GM19239 (cell line): ENCODE measurements around the gene GCLM.
A peak's percentile ranks its signal among the peaks of the same experiment; 100 is the strongest.
"Not testable (repeated sequence)": the region's sequence is repeated elsewhere in the genome, so short reads cannot be mapped to it uniquely, and the experiment has no call there.

Experiments used
- DNase-seq: peaks from one replicate; pipeline ENCODE4 v3.0.0; 2011; ENCODE audit warnings: low spot score; ENCODE audit not compliant: insufficient read length
- FAIRE-seq: peaks from 2 replicates; lab custom pipeline; 2011; peaks lifted over from hg19 to GRCh38; lab: Jason Lieb, UNC

The GCLM gene, protein sequence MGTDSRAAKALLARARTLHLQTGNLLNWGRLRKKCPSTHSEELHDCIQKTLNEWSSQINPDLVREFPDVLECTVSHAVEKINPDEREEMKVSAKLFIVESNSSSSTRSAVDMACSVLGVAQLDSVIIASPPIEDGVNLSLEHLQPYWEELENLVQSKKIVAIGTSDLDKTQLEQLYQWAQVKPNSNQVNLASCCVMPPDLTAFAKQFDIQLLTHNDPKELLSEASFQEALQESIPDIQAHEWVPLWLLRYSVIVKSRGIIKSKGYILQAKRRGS

GRCh38 chr1:93909146-93910050 lies at the start of gene GCLM:
Gene GCLM (minus strand): TSS chr1:93909430. CDS start chr1:93909163, 267 bp downstream.
- FAIRE-seq (peak; percentile 76), DNase-seq (peak; percentile 85)

- DNase-seq (no peak), FAIRE-seq (no peak)
Measured at GRCh38 chr1:93958726-93959100, 49.5 kb upstream of the GCLM start.

- DNase-seq (no peak), FAIRE-seq (no peak)
Measured at GRCh38 chr1:93958032-93958725, 48.9 kb upstream of the GCLM start.

GRCh38 chr1:93955765-93956164 lies 46.5 kb upstream of the GCLM start:
- FAIRE-seq (no peak), DNase-seq (no peak)

DNA sequence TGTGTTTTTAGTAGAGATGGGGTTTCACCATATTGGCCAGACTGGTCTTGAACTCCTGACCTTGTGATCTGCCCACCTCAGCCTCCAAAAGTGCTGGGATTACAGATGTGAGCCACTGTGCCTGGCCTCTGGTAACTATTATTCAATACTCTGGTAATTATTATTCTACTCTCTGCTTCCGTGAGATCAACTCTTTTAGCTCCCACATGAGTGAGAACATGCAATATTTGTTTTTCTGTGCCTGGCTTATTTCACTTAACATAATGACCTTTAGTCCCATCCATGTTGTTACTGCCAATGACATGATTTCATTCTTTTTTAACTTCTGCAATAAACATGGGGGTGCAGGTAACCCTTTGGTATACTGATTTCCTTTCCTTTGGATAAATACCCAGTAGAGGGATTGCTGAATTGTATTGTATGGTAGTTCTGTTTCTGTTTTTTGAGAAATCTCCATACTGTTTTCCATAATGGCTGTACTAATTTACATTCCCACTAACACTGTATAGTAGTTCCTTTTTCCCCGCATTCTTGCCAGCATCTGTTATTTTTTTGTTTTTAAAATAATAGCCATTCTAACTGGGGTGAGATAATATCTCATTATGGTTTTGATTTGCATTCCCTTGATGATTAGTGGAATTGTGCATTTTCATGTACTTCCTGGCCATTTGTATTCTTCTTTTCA lies 37.9 kb upstream of the GCLM start:
- not testable (repeated sequence) for DNase-seq, FAIRE-seq

GRCh38 chr1:93938461-93939145 lies 29.4 kb upstream of the GCLM start:
- no peak for FAIRE-seq
- DNase-seq: no peak

GRCh38 chr1:93937997-93938396 lies 28.8 kb upstream of the GCLM start:
- DNase-seq (no peak), FAIRE-seq (no peak)

DNA sequence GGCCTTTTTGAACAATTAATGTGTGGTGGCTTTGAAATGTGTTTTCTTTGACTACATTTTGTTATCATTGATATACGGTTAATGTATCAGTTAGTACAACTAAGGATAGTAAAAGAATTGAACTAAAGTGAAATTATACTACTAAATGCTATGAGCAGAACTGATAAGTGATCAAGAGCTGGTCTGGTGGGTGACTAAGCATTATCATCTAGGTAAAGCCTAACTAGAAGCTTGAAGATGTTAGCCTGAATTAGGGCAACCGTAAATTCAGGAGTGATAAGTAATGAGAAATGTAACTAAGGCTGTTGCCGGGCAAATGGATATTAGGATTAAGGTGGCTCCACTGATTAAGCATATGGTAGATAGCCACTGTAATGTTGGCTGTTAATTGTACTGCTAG lies 16.0 kb upstream of the GCLM start:
- DNase-seq (no peak), FAIRE-seq (no peak)

DNA sequence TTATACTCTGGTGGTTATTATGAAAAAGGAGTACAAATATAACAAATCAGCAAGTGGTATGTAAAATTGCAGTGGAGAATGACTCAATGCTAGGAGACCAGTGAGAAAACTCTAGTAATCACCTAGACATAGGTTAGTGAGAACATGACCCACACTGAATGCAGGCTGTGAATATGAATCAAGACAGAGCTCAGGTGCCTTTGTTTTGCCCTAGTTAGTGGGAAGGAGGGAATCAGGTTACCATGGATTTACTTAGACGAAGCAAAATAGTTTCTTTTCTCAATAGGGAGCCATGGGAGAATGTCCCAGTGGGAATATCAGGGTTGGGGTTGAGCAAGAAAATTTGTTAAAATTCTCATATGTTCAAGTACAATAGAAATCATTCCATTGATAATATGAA lies 10.6 kb upstream of the GCLM start:
- DNase-seq (no peak), FAIRE-seq (no peak)

GRCh38 chr1:93917302-93917701 lies 8.1 kb upstream of the GCLM start:
- FAIRE-seq: no peak
- no peak for DNase-seq

DNA sequence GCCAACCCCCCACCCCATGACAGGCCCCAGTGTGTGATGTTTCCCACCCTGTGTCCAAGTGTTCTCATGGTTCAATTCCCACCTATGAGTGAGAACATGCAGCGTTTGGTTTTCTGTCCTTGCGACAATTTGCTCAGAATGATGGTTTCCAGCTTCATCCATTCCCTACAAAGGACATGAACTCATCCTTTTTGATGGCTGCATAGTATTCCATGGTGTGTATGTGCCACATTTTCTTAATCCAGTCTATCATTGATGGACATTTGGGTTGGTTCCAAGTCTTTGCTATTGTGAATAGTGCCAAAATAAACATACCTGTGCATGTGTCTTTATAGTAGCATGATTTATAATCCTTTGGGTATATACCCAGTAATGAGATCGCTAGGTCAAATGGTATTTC lies 1.6 kb upstream of the GCLM start:
- FAIRE-seq, DNase-seq: not testable (repeated sequence)

DNA sequence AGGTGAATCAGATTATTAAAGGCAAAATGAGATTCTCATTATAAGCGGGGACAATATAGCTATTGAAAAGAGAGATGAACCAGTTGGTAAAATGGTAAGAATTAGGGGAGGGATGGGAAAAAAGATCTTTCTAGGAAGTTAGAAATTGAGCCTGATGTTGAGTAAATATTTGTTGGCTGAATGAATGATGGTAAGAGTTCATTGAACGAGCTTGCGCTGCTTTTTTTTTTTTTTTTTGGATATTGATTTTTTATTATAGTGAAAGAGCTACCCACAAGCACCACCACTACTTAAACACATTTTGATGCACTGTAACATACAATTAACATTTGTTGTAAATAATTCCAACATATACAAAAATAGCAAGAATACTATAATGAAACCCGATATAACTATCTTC lies 1.1 kb upstream of the GCLM start:
- DNase-seq (no peak), FAIRE-seq (no peak)

- FAIRE-seq: no peak
Measured at GRCh38 chr1:93908394-93909145, 660 bp downstream of the GCLM start.

GRCh38 chr1:93907718-93908117 lies 1.5 kb downstream of the GCLM start:
- FAIRE-seq: no peak
- DNase-seq: no peak

More at GRCh38 chr1:93908394-93909145, 660 bp downstream of the GCLM start:
- DNase-seq: peak; percentile 42

GRCh38 chr1:93906480-93906879 lies 2.8 kb downstream of the GCLM start:
- DNase-seq: no peak
- FAIRE-seq: no peak

GRCh38 chr1:93905734-93906133 lies 3.5 kb downstream of the GCLM start:
- DNase-seq: no peak
- FAIRE-seq: no peak

DNA sequence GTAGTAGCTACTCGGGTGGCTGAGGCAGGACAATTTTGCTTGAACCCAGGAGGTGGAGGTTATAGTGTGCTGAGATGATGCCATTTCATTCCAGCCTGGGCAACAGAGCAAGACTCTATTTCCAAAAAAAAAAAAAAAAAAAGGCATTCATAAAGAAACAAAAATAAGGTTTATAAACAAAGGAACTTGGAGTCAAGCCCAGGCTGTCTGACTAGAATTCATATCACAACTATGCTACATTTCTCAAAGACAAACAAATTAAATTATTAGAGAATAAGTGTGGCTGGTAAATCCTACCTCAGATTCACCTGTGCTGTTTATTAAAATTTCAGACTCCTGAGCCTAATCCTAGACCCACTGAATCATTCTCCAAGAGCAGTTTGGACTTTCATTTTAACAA lies 4.2 kb downstream of the GCLM start:
- DNase-seq (no peak), FAIRE-seq (no peak)

- peak; percentile 83 for FAIRE-seq
- DNase-seq: no peak
Measured at GRCh38 chr1:93904228-93904627, 5.0 kb downstream of the GCLM start.
